Esophagus squamous epithelium (tissue), 5 donors: ENCODE results near the gene SMC5. TPM values are rescaled to one million over a fixed set of nuclear protein-coding genes. Genes with fewer than 3 reads are reported as not detected.

Experiments
- DNase-seq: peaks from one replicate; lab custom pipeline; 2025; lab: John Stamatoyannopoulos, UW
- H3K27ac ChIP-seq, 4 donors: fragments of 200-600 bp; sonication (generic); one replicate each; pipeline ENCODE4 v1.5.1; 2016 to 2019; ENCODE audit warnings: mild to moderate bottlenecking in 1 of 4
- H3K27me3 ChIP-seq, 4 donors: fragments of 200-600 bp; sonication (generic); 1 replicate in 3 of 4; 2 replicates in 1 of 4; pipeline versions ENCODE4 v1.5.1 to v1.6.0; 2017 to 2021; ENCODE audit warnings: antibody characterized with exemption in 1 of 4
- H3K36me3 ChIP-seq, 3 donors: fragments of 200-600 bp; sonication (generic); one replicate each; pipeline ENCODE4 v1.5.1; 2016 to 2019
- H3K4me1 ChIP-seq, 3 donors: fragments of 200-600 bp; sonication (generic); one replicate each; pipeline ENCODE4 v1.5.1; 2017 to 2019
- H3K4me3 ChIP-seq, 4 donors: fragments of 200-600 bp; sonication (generic); 1 replicate in 3 of 4; 2 replicates in 1 of 4; pipeline ENCODE4 v1.5.1; 2016 to 2019; ENCODE audit warnings: mild to moderate bottlenecking in 2 of 4, moderate library complexity in 1 of 4
- H3K9me3 ChIP-seq, 3 donors: fragments of 200-600 bp; sonication (generic); one replicate each; pipeline ENCODE4 v1.5.1; 2016 to 2019
- CTCF ChIP-seq, 6 experiments: fragments of 450-650 bp in 4 of 6; fragments of 200-600 bp in 2 of 6; sonication (generic) in 2 of 6; IDR thresholded peaks; one replicate each; pipeline ENCODE4 v1.5.1; 2016 to 2019; ENCODE audit warnings: antibody characterized with exemption in 6 of 6, mild to moderate bottlenecking in 4 of 6, moderate library complexity in 4 of 6
- POLR2A ChIP-seq, 4 donors: fragments of 450-650 bp; IDR thresholded peaks; one replicate each; pipeline ENCODE4 v1.6.1; 2017; ENCODE audit warnings: antibody characterized with exemption in 4 of 4, mild to moderate bottlenecking in 4 of 4, moderate library complexity in 3 of 4
- WGBS, 2 donors: methylation state at CpG; one replicate each; pipeline ENCODE4 v1.1.5; 2018; 5-methylcytosine and 5-hydroxymethylcytosine counted together
- intact Hi-C: fragments of 100-400 bp; cut with DNase I; formaldehyde crosslinking; loops from one replicate; pipeline ENCODE4 v1.15.0; 2022
- total RNA-seq, 4 donors: library from RNA; depleted of rRNA; stranded (reverse); fragments of >200 nt; gene quantifications; one replicate each; pipeline ENCODE4 v1.1.0, GENCODE V29; 2016
- donor health status: DM: yes; HTN: yes; CAD: no.

SMC5 gene
- total RNA-seq, 4 donors from 2014 or later: 16.5 to 36.0 (median 23.9) TPM

DNA sequence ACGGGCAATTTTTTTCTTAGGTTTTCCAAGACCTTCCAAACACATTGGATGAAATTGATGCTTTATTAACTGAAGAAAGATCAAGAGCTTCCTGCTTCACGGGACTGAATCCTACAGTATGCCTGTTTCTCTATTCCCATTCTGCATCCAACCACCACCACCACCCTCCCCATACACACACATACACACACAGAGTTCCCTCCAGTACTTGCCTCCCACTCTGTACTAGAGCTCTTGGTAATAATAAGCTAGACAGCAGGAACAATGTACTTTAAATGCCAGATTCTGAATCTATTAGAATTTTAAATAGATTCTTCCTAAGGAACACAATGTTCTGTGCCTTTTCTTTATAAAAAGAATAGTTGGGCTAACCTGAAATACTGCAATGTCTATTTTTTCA is 88.3 kb downstream of the SMC5 start:
- H3K27me3 ChIP-seq: no peaks in the 10 kb centered on the region
- no peak for DNase-seq
- H3K36me3 ChIP-seq: peaks cover 0 to 68% (median 3%) of the 10 kb centered on the region in 3 donors
- TF ChIP-seq CTCF (IDR thresholded peaks at IDR 0.05) (no peak), POLR2A (IDR thresholded peaks at IDR 0.05) (no peak)
- no peak overlapping the region for H3K27ac ChIP-seq
- WGBS, 2 donors: 86 to 89% methylated on average over 2 of the region's 2 CpGs
- no peaks in the 10 kb centered on the region for H3K4me1 ChIP-seq
- no peak overlapping the region for H3K4me3 ChIP-seq
- intact Hi-C loops: loop anchor here (10.0 kb wide), 1 partner anchor 48 kb away; no protein-coding TSS in a partner anchor
- no peaks in the 10 kb centered on the region for H3K9me3 ChIP-seq

DNA sequence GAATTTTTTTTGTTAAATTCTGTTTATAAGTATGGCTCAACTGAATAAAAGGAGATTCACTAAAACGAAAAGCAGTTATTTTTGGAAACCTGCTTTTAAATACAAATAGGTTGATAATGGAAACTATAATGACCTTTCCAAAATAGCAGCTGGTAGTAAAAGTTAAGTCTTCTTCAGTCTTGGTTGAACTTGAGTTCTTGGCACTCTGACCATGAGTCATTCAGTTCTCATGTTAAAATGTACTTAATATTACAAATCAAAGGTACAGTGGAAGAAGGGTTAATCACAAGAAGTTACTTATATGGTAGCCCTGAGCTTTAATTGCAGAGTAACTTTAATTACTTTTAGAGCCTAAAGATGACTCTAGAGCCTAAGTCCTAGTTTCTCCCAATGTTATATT is 93.6 kb downstream of the SMC5 start:
- Histone ChIP-seq H3K4me1 (peaks cover 0 to 5% (median 0%) of the 10 kb centered on the region in 3 donors), H3K27me3 (no peaks in the 10 kb centered on the region), H3K9me3 (no peaks in the 10 kb centered on the region), H3K36me3 (peaks cover 0 to 71% (median 0%) of the 10 kb centered on the region in 3 donors), H3K27ac (peak overlapping the region in 1 of 4 donors; percentile 28), H3K4me3 (no peak overlapping the region)
- TF ChIP-seq POLR2A (IDR thresholded peaks at IDR 0.05) (no peak), CTCF (IDR thresholded peaks at IDR 0.05) (no peak)
- WGBS, 2 donors: 45 to 69% methylated on average over 1 of the region's 1 CpG
- intact Hi-C loops: loop anchor here (5.0 kb wide), 2 partner anchors 140 to 250 kb away; no protein-coding TSS in a partner anchor
- DNase-seq: no peak

DNA sequence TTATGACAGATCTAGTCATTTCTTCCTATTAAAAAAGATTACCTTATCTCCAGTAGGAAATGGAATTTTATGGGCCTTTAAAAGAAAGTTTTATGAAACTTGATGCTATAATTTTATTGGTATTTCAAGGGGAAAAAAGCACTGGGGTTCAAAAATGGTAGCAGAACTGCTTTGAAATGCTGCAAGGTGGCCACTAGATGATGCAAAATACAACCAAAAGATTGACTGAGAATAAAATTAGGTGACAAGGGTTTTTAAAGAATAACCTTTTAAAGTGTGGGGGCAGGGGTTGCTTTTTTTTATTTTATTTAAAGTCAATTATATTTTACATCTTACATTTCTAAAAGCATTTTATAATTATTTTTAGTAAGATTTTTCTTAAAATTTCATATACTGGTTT is 94.0 kb downstream of the SMC5 start:
- H3K4me1 ChIP-seq: peaks cover 0 to 5% (median 0%) of the 10 kb centered on the region in 3 donors
- no peaks in the 10 kb centered on the region for H3K27me3 ChIP-seq
- H3K27ac ChIP-seq: no peak overlapping the region
- H3K4me3 ChIP-seq: no peak overlapping the region
- TF ChIP-seq POLR2A (IDR thresholded peaks at IDR 0.05): no peak
- peak; percentile 31 to 61 (median 48) for TF ChIP-seq CTCF (IDR thresholded peaks at IDR 0.05)
- H3K9me3 ChIP-seq: no peaks in the 10 kb centered on the region
- intact Hi-C loops: loop anchor here (5.0 kb wide), 2 partner anchors 139 to 249 kb away; no protein-coding TSS in a partner anchor
- peaks cover 0 to 71% (median 0%) of the 10 kb centered on the region in 3 donors for H3K36me3 ChIP-seq
- no peak for DNase-seq

DNA sequence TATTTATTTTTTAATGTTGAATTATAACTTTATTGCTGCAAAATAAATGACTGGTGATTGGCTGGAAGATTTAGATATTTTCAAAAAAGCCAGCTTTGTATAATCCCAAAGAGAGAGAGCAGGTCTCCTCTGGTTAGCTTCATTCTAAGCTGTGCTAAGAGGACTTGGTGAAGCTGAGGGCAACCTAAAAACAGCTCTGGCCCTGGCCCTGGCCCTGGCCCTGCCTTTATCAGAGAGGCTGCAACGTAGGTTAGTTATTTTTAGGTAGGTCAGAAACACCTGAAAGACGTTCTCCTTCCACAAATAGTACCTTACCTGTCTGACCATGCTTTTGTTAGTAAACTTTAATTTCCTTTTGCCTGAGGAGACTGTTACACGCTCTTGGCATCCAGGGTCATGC is 97.0 kb downstream of the SMC5 start:
- intact Hi-C loops: no loop called here
- Histone ChIP-seq H3K9me3 (no peaks in the 10 kb centered on the region), H3K27me3 (no peaks in the 10 kb centered on the region), H3K4me3 (no peak overlapping the region), H3K4me1 (peaks cover 0 to 5% (median 0%) of the 10 kb centered on the region in 3 donors), H3K27ac (no peak overlapping the region), H3K36me3 (peaks cover 0 to 48% (median 0%) of the 10 kb centered on the region in 3 donors)
- WGBS, 2 donors: 65 to 82% methylated on average over 3 of the region's 3 CpGs
- TF ChIP-seq CTCF (IDR thresholded peaks at IDR 0.05) (no peak), POLR2A (IDR thresholded peaks at IDR 0.05) (no peak)
- no peak for DNase-seq

- Histone ChIP-seq H3K9me3 (no peaks in the 10 kb centered on the region), H3K36me3 (peaks cover 0 to 5% (median 0%) of the 10 kb centered on the region in 3 donors), H3K27ac (no peak overlapping the region), H3K4me3 (no peak overlapping the region), H3K27me3 (no peaks in the 10 kb centered on the region), H3K4me1 (no peaks in the 10 kb centered on the region)
- WGBS, 2 donors: 66 to 71% methylated on average over 6 of the region's 7 CpGs
- intact Hi-C loops: no loop called here
- TF ChIP-seq CTCF (IDR thresholded peaks at IDR 0.05) (no peak), POLR2A (IDR thresholded peaks at IDR 0.05) (no peak)
- no peak for DNase-seq
Observed at GRCh38 chr9:70362952-70363351, 104.2 kb downstream of the SMC5 start.
